AG04449 (cell line): ENCODE measurements around the gene SPANXB1.
"Not testable (repeated sequence)": the region's sequence is repeated elsewhere in the genome, so short reads cannot be mapped to it uniquely, and the experiment has no call there.

ENCODE experiments used
- CTCF ChIA-PET: fragments of 350-600 bp; formaldehyde crosslinking; extraction: SDS; loops from one replicate; lab custom pipeline; 2021; ENCODE audit warnings: antibody characterized with exemption; lab: Yijun Ruan, JAX
- POLR2A ChIA-PET: fragments of 400-600, 350-600 bp; formaldehyde crosslinking; extraction: SDS; loops from one replicate; lab custom pipeline; 2020; ENCODE audit warnings: antibody characterized with exemption, inconsistent platforms; lab: Yijun Ruan, JAX
- DNase-seq: peaks from one replicate; pipeline ENCODE4 v3.0.0-alpha.2; 2010; ENCODE audit warnings: low read depth, low spot score
- H3K4me3 ChIP-seq: 2 replicates; pipeline ENCODE4 v1.5.1; 2011; ENCODE audit warnings: low read depth, mild to moderate bottlenecking, control low read depth, low read length
- CTCF ChIP-seq: IDR thresholded peaks from one replicate; pipeline ENCODE4 v1.5.1; 2011; ENCODE audit warnings: mild to moderate bottlenecking, moderate library complexity, low read length, control low read depth, inconsistent platforms; ENCODE audit not compliant: insufficient read depth; ENCODE audit errors: missing control alignments

The SPANXB1 gene

GRCh38 chrX:141002568-141002967 lies at the start of gene SPANXB1:
TSS of gene SPANXB1 (plus strand) at chrX:141002594. CDS start at chrX:141002694, 100 bp downstream.
- DNase-seq, H3K4me3 ChIP-seq, CTCF ChIA-PET, POLR2A ChIA-PET: not testable (repeated sequence)

GRCh38 chrX:140967036-140967435 lies 35.4 kb upstream of the SPANXB1 start:
- CTCF ChIA-PET: no interaction called here
- DNase-seq: no peak
- POLR2A ChIA-PET: no interaction called here
- no peak overlapping the region for H3K4me3 ChIP-seq
- no peak for TF ChIP-seq CTCF

GRCh38 chrX:140971099-140971795 lies 31.1 kb upstream of the SPANXB1 start:
- POLR2A ChIA-PET: no interaction called here
- TF ChIP-seq CTCF: no peak
- CTCF ChIA-PET: no interaction called here
- H3K4me3 ChIP-seq: no peak overlapping the region
- DNase-seq: no peak

- CTCF ChIA-PET: no interaction called here
- no peak overlapping the region for H3K4me3 ChIP-seq
- POLR2A ChIA-PET: no interaction called here
- DNase-seq: no peak
- TF ChIP-seq CTCF: no peak
These were observed 26.9 kb upstream of the SPANXB1 start for GRCh38 chrX:140975472-140975871.

GRCh38 chrX:140980271-140980670 lies 22.1 kb upstream of the SPANXB1 start:
- no peak for DNase-seq
- ChIA-PET CTCF (no interaction called here), POLR2A (no interaction called here)
- no peak for TF ChIP-seq CTCF
- H3K4me3 ChIP-seq: no peak overlapping the region

- POLR2A ChIA-PET: no interaction called here
- no peak overlapping the region for H3K4me3 ChIP-seq
- DNase-seq: no peak
- TF ChIP-seq CTCF: no peak
- CTCF ChIA-PET: no interaction called here
These were observed 18.7 kb upstream of the SPANXB1 start for GRCh38 chrX:140983730-140984129.

- CTCF ChIA-PET, DNase-seq, H3K4me3 ChIP-seq, POLR2A ChIA-PET: not testable (repeated sequence)
These were observed 2.8 kb downstream of the SPANXB1 start for GRCh38 chrX:141005243-141005642.

GRCh38 chrX:141044246-141044645 lies 41.9 kb downstream of the SPANXB1 start:
- POLR2A ChIA-PET, H3K4me3 ChIP-seq, CTCF ChIA-PET, DNase-seq: not testable (repeated sequence)

- POLR2A ChIA-PET, CTCF ChIA-PET: not testable (repeated sequence)
These were observed 47.5 kb downstream of the SPANXB1 start for GRCh38 chrX:141049878-141050277.

GRCh38 chrX:141052098-141052497 lies 49.7 kb downstream of the SPANXB1 start:
- POLR2A ChIA-PET, CTCF ChIA-PET, DNase-seq, H3K4me3 ChIP-seq: not testable (repeated sequence)

More at GRCh38 chrX:141049878-141050277, 47.5 kb downstream of the SPANXB1 start:
- not testable (repeated sequence) for DNase-seq, H3K4me3 ChIP-seq
